GM10266 (cell line): ENCODE data around the gene MUCL3.

Source experiments
- DNase-seq: peaks from one replicate; pipeline ENCODE4 v3.0.0; 2012; ENCODE audit errors: extremely low spot score
- TF ChIP-seq, protein P1 (sequence below): IDR thresholded peaks from 2 replicates; pipeline ENCODE4 v1.5.1; 2012; ENCODE audit warnings: mild to moderate bottlenecking, low read depth; ENCODE audit not compliant: control insufficient read depth, insufficient read depth; ENCODE audit errors: missing control alignments

Gene MUCL3

DNA sequence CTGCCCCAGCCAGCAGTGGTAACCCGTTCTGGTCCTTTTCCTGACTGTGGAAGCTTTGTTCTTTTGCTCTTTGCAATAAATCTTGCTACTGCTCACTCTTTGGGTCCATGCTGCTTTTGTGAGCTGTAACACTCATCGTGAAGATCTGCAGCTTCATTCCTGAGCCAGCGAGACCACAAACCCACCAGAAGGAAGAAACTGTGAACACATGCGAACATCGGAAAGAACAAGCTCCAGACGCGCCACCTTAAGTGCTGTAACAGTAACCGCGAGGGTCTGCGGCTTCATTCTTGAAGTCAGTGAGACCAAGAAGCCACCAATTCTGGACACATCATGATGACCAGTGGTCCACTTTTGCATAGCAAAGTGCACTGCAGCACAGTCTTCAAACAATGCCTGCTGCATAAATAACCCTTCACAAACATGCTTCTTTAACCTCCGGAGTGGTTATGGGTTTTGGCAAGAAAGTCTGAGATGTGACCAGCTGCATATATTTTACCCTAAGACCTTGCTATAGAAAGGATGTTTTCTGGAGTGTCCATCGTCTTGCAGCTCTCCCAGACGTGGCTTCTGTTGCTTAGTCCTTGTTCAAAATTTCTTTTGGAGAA lies 60.6 kb downstream of the MUCL3 start:
- DNase-seq, result no peak
- TF ChIP-seq, protein P1, sequence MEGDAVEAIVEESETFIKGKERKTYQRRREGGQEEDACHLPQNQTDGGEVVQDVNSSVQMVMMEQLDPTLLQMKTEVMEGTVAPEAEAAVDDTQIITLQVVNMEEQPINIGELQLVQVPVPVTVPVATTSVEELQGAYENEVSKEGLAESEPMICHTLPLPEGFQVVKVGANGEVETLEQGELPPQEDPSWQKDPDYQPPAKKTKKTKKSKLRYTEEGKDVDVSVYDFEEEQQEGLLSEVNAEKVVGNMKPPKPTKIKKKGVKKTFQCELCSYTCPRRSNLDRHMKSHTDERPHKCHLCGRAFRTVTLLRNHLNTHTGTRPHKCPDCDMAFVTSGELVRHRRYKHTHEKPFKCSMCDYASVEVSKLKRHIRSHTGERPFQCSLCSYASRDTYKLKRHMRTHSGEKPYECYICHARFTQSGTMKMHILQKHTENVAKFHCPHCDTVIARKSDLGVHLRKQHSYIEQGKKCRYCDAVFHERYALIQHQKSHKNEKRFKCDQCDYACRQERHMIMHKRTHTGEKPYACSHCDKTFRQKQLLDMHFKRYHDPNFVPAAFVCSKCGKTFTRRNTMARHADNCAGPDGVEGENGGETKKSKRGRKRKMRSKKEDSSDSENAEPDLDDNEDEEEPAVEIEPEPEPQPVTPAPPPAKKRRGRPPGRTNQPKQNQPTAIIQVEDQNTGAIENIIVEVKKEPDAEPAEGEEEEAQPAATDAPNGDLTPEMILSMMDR, result no peak

DNA sequence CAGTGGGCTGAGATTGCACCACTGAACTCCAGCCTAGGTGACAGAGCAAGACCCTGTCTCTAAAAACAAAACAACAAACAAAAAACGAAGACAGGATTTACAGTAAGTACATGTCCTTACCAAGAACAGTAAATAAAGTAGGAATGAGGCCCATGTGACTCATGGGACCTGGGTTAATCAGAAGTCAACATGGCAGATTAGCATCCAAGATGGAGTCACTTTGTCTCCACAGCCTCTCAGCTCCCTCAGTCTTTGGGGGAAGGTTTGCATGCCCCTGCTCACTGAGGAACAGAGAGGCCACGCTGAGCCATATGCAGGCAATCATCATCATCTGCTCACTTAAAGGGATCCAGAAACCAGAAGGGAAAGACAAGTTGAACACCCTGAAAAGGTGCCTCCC lies 61.7 kb downstream of the MUCL3 start:
- no peak for DNase-seq
- TF ChIP-seq, protein P1, result no peak
